ENCODE data around the gene OR11H7.

GRCh38 chr14:20215196-20215595, 13.6 kb upstream of the OR11H7 start:
- TF ChIP-seq CTCF (IDR thresholded peaks at IDR 0.05; ENCODE audit: low read length) (no peak), EZH2 (IDR thresholded peaks at IDR 0.05; ENCODE audit: borderline replicate concordance, low read length) (no peak)
